ENCODE data around the gene P3H3. TPM values are rescaled to one million over a fixed set of nuclear protein-coding genes. Genes with fewer than 3 reads are reported as not detected.
"Not testable (repeated sequence)": the region's sequence is repeated elsewhere in the genome, so short reads cannot be mapped to it uniquely, and the experiment has no call there.

P3H3 gene
- total RNA-seq, 4 donors from 2014 or later: 5.0 to 30.5 (median 14.3) TPM

- under 1% methylated on average over 21 of the region's 40 CpGs for WGBS
- Histone ChIP-seq H3K9me3 (no peaks in the 10 kb centered on the region), H3K36me3 (peaks cover 21% of the 10 kb centered on the region), H3K4me3 (peak overlapping the region; percentile 90), H3K4me1 (peaks cover 61% of the 10 kb centered on the region), H3K27ac (peak overlapping the region; percentile 82), H3K27me3 (no peaks in the 10 kb centered on the region)
- peak; percentile 91 to 92 for DNase-seq (ENCODE audit: low spot score in 2 of 2)
- TF ChIP-seq POLR2AphosphoS5 (IDR thresholded peaks at IDR 0.05) (peak in 2 of 3 donors; percentile 3 to 46), POLR2A (IDR thresholded peaks at IDR 0.05) (no peak), EP300 (IDR thresholded peaks at IDR 0.05) (no peak), CTCF (IDR thresholded peaks at IDR 0.05) (peak; percentile 49 to 98)
Measured at GRCh38 chr12:6872073-6873048, 44.2 kb downstream of the P3H3 start.

- H3K27me3 ChIP-seq: no peaks in the 10 kb centered on the region
- peak within 1 kb of the TSS; percentile 90 for H3K4me3 ChIP-seq
- DNase-seq (ENCODE audit: low spot score in 2 of 2): peak; percentile 98 to 99
- H3K4me1 ChIP-seq: peaks cover 56% of the 10 kb centered on the region
- H3K36me3 ChIP-seq: peaks cover 21% of the 10 kb centered on the region
- WGBS: 2% methylated on average over 22 of the region's 66 CpGs
- TF ChIP-seq EP300 (IDR thresholded peaks at IDR 0.05) (no peak), POLR2AphosphoS5 (IDR thresholded peaks at IDR 0.05) (peak in 1 of 3 donors; percentile 21)
- no peaks in the 10 kb centered on the region for H3K9me3 ChIP-seq
- peak within 1 kb of the TSS; percentile 82 for H3K27ac ChIP-seq
Measured at GRCh38 chr12:6873094-6874014, 45.1 kb downstream of the P3H3 start, which contains the start of gene SPSB2. Gene SPSB2 (minus strand): TSS chr12:6873303. CDS start chr12:6872901, 402 bp downstream.

GRCh38 chr12:6874015-6874368 is 45.8 kb downstream of the P3H3 start:
- H3K4me1 ChIP-seq: peaks cover 49% of the 10 kb centered on the region
- H3K4me3 ChIP-seq: peak overlapping the region; percentile 90
- H3K36me3 ChIP-seq: peaks cover 21% of the 10 kb centered on the region

GRCh38 chr12:6879824-6880223 is 51.6 kb downstream of the P3H3 start:
- not testable (repeated sequence) for H3K4me1 ChIP-seq; DNase-seq (ENCODE audit: low spot score in 2 of 2); H3K4me3 ChIP-seq; H3K27ac ChIP-seq; H3K9me3 ChIP-seq; H3K27me3 ChIP-seq
- WGBS: 92% methylated on average over 11 of the region's 11 CpGs
- H3K36me3 ChIP-seq: peaks cover 15% of the 10 kb centered on the region

More at GRCh38 chr12:6874015-6874368, 45.8 kb downstream of the P3H3 start:
- H3K27ac ChIP-seq: peak overlapping the region; percentile 82
- not testable (repeated sequence) for DNase-seq (ENCODE audit: low spot score in 2 of 2); H3K27me3 ChIP-seq; H3K9me3 ChIP-seq
- WGBS: 39% methylated on average over 9 of the region's 9 CpGs

GRCh38 chr12:6883252-6883651 is 55.0 kb downstream of the P3H3 start:
- TF ChIP-seq POLR2AphosphoS5 (IDR thresholded peaks at IDR 0.05) (no peak), EP300 (IDR thresholded peaks at IDR 0.05) (no peak), CTCF (IDR thresholded peaks at IDR 0.05) (no peak), POLR2A (IDR thresholded peaks at IDR 0.05) (no peak)
- 95% methylated on average over 5 of the region's 5 CpGs for WGBS
- no peaks in the 10 kb centered on the region for H3K9me3 ChIP-seq
- no peak overlapping the region for H3K27ac ChIP-seq
- H3K36me3 ChIP-seq: peaks cover 12% of the 10 kb centered on the region
- no peak overlapping the region for H3K4me3 ChIP-seq
- no peaks in the 10 kb centered on the region for H3K27me3 ChIP-seq
- DNase-seq (ENCODE audit: low spot score in 2 of 2): no peak
- H3K4me1 ChIP-seq: no peaks in the 10 kb centered on the region

- H3K36me3 ChIP-seq: peaks cover 12% of the 10 kb centered on the region
- H3K9me3 ChIP-seq: no peaks in the 10 kb centered on the region
- no peaks in the 10 kb centered on the region for H3K4me1 ChIP-seq
- H3K4me3 ChIP-seq: no peak overlapping the region
- no peak for DNase-seq (ENCODE audit: low spot score in 2 of 2)
- no peak overlapping the region for H3K27ac ChIP-seq
- no peaks in the 10 kb centered on the region for H3K27me3 ChIP-seq
- TF ChIP-seq CTCF (IDR thresholded peaks at IDR 0.05): no peak
- TF ChIP-seq POLR2AphosphoS5 (IDR thresholded peaks at IDR 0.05): no peak
- TF ChIP-seq EP300 (IDR thresholded peaks at IDR 0.05): no peak
- TF ChIP-seq POLR2A (IDR thresholded peaks at IDR 0.05): no peak
- 91% methylated on average over 10 of the region's 11 CpGs for WGBS
Measured at GRCh38 chr12:6883683-6884082, 55.5 kb downstream of the P3H3 start.
